Measurements from ENCODE around the gene ALDH3B1. TPM values are rescaled to one million over a fixed set of nuclear protein-coding genes. Genes with fewer than 3 reads are reported as not detected.
"Not testable (repeated sequence)": the region's sequence is repeated elsewhere in the genome, so short reads cannot be mapped to it uniquely, and the experiment has no call there.

The ALDH3B1 gene
- total RNA-seq (2014; rRNA removed; shearing (Covaris generic)): 0.35 and 0.37 TPM in 2 replicates

GRCh38 chr11:68010090-68011041, at the start of gene ALDH3B1:
TSS of gene ALDH3B1 (plus strand) at chr11:68010327. CDS start at chr11:68015298, 4,971 bp downstream.
- peak; percentile 86 for DNase-seq
- Histone ChIP-seq H3K36me3 (replicated peaks; ENCODE audit: control insufficient read depth, insufficient read depth, low read length) (no peaks in the 10 kb centered on the region), H3K4me3 (ENCODE audit: insufficient read depth, low read depth, low read length) (no peak within 1 kb of the TSS), H3K27me3 (ENCODE audit: control insufficient read depth, insufficient read depth, low read length) (no peaks in the 10 kb centered on the region)

GRCh38 chr11:67963217-67963616, 46.9 kb upstream of the ALDH3B1 start:
- DNase-seq: peak; percentile 8
- H3K4me3 ChIP-seq (ENCODE audit: insufficient read depth, low read depth, low read length); H3K36me3 ChIP-seq (replicated peaks; ENCODE audit: control insufficient read depth, insufficient read depth, low read length); H3K27me3 ChIP-seq (ENCODE audit: control insufficient read depth, insufficient read depth, low read length): not testable (repeated sequence)

- not testable (repeated sequence) for H3K36me3 ChIP-seq (replicated peaks; ENCODE audit: control insufficient read depth, insufficient read depth, low read length); H3K27me3 ChIP-seq (ENCODE audit: control insufficient read depth, insufficient read depth, low read length); H3K4me3 ChIP-seq (ENCODE audit: insufficient read depth, low read depth, low read length)
- DNase-seq: peak; percentile 5
Observed at GRCh38 chr11:67963879-67964278, 46.2 kb upstream of the ALDH3B1 start.

- H3K4me3 ChIP-seq (ENCODE audit: insufficient read depth, low read depth, low read length); DNase-seq; H3K27me3 ChIP-seq (ENCODE audit: control insufficient read depth, insufficient read depth, low read length); H3K36me3 ChIP-seq (replicated peaks; ENCODE audit: control insufficient read depth, insufficient read depth, low read length): not testable (repeated sequence)
Observed at GRCh38 chr11:67964746-67965145, 45.4 kb upstream of the ALDH3B1 start.

GRCh38 chr11:67965830-67966348, 44.2 kb upstream of the ALDH3B1 start:
- not testable (repeated sequence) for H3K36me3 ChIP-seq (replicated peaks; ENCODE audit: control insufficient read depth, insufficient read depth, low read length); H3K27me3 ChIP-seq (ENCODE audit: control insufficient read depth, insufficient read depth, low read length); H3K4me3 ChIP-seq (ENCODE audit: insufficient read depth, low read depth, low read length)
- peak; percentile 8 for DNase-seq

- DNase-seq; H3K36me3 ChIP-seq (replicated peaks; ENCODE audit: control insufficient read depth, insufficient read depth, low read length); H3K27me3 ChIP-seq (ENCODE audit: control insufficient read depth, insufficient read depth, low read length); H3K4me3 ChIP-seq (ENCODE audit: insufficient read depth, low read depth, low read length): not testable (repeated sequence)
Observed at GRCh38 chr11:67974746-67975145, 35.4 kb upstream of the ALDH3B1 start.

GRCh38 chr11:67978766-67979418, 31.2 kb upstream of the ALDH3B1 start:
- not testable (repeated sequence) for H3K27me3 ChIP-seq (ENCODE audit: control insufficient read depth, insufficient read depth, low read length); DNase-seq; H3K4me3 ChIP-seq (ENCODE audit: insufficient read depth, low read depth, low read length); H3K36me3 ChIP-seq (replicated peaks; ENCODE audit: control insufficient read depth, insufficient read depth, low read length)

- H3K4me3 ChIP-seq (ENCODE audit: insufficient read depth, low read depth, low read length); H3K27me3 ChIP-seq (ENCODE audit: control insufficient read depth, insufficient read depth, low read length); H3K36me3 ChIP-seq (replicated peaks; ENCODE audit: control insufficient read depth, insufficient read depth, low read length); DNase-seq: not testable (repeated sequence)
Observed at GRCh38 chr11:67981226-67981625, 28.9 kb upstream of the ALDH3B1 start.

GRCh38 chr11:67982255-67982857, 27.8 kb upstream of the ALDH3B1 start:
- not testable (repeated sequence) for DNase-seq; H3K27me3 ChIP-seq (ENCODE audit: control insufficient read depth, insufficient read depth, low read length); H3K36me3 ChIP-seq (replicated peaks; ENCODE audit: control insufficient read depth, insufficient read depth, low read length); H3K4me3 ChIP-seq (ENCODE audit: insufficient read depth, low read depth, low read length)

GRCh38 chr11:67983951-67984350, 26.2 kb upstream of the ALDH3B1 start:
- peak; percentile 27 for DNase-seq
- Histone ChIP-seq H3K27me3 (ENCODE audit: control insufficient read depth, insufficient read depth, low read length) (no peaks in the 10 kb centered on the region), H3K4me3 (ENCODE audit: insufficient read depth, low read depth, low read length) (no peak overlapping the region), H3K36me3 (replicated peaks; ENCODE audit: control insufficient read depth, insufficient read depth, low read length) (no peaks in the 10 kb centered on the region)

- H3K4me3 ChIP-seq (ENCODE audit: insufficient read depth, low read depth, low read length); H3K36me3 ChIP-seq (replicated peaks; ENCODE audit: control insufficient read depth, insufficient read depth, low read length); DNase-seq; H3K27me3 ChIP-seq (ENCODE audit: control insufficient read depth, insufficient read depth, low read length): not testable (repeated sequence)
Observed at GRCh38 chr11:67985302-67985701, 24.8 kb upstream of the ALDH3B1 start.

- DNase-seq: peak; percentile 91
- not testable (repeated sequence) for H3K27me3 ChIP-seq (ENCODE audit: control insufficient read depth, insufficient read depth, low read length); H3K36me3 ChIP-seq (replicated peaks; ENCODE audit: control insufficient read depth, insufficient read depth, low read length)
- H3K4me3 ChIP-seq (ENCODE audit: insufficient read depth, low read depth, low read length): peak overlapping the region; percentile 42
Observed at GRCh38 chr11:67990546-67991346, 19.4 kb upstream of the ALDH3B1 start.

- not testable (repeated sequence) for DNase-seq
Observed at GRCh38 chr11:67991347-67992121, 18.6 kb upstream of the ALDH3B1 start.

More at GRCh38 chr11:67991347-67992121, 18.6 kb upstream of the ALDH3B1 start:
- H3K27me3 ChIP-seq (ENCODE audit: control insufficient read depth, insufficient read depth, low read length); H3K36me3 ChIP-seq (replicated peaks; ENCODE audit: control insufficient read depth, insufficient read depth, low read length): not testable (repeated sequence)
- peak overlapping the region; percentile 42 for H3K4me3 ChIP-seq (ENCODE audit: insufficient read depth, low read depth, low read length)
